IPS-15b (cell line): ENCODE measurements around the gene WDR13.
A peak's percentile ranks its signal among the peaks of the same experiment; 100 is the strongest.
"Not testable (repeated sequence)": the region's sequence is repeated elsewhere in the genome, so short reads cannot be mapped to it uniquely, and the experiment has no call there.

ENCODE experiments used
- H3K27me3 ChIP-seq: one replicate; pipeline ENCODE4 v1.6.1; 2013; ENCODE audit warnings: low read length; ENCODE audit not compliant: control insufficient read depth, insufficient read depth
- H3K36me3 ChIP-seq: one replicate; pipeline ENCODE4 v1.6.1; 2013; ENCODE audit warnings: low read length; ENCODE audit not compliant: control insufficient read depth, insufficient read depth
- H3K4me1 ChIP-seq: one replicate; pipeline ENCODE4 v1.6.1; 2013; ENCODE audit warnings: mild to moderate bottlenecking, low read length; ENCODE audit not compliant: control insufficient read depth, insufficient read depth
- H3K4me3 ChIP-seq: one replicate; pipeline ENCODE4 v1.5.1; 2013; ENCODE audit warnings: low read depth, low read length
- H3K9ac ChIP-seq: one replicate; pipeline ENCODE4 v1.6.1; 2013; ENCODE audit warnings: low read depth, mild to moderate bottlenecking, low read length
- H3K9me3 ChIP-seq: one replicate; pipeline ENCODE4 v1.6.1; 2013; ENCODE audit warnings: mild to moderate bottlenecking, low read length; ENCODE audit not compliant: control insufficient read depth, insufficient read depth

Gene WDR13

DNA sequence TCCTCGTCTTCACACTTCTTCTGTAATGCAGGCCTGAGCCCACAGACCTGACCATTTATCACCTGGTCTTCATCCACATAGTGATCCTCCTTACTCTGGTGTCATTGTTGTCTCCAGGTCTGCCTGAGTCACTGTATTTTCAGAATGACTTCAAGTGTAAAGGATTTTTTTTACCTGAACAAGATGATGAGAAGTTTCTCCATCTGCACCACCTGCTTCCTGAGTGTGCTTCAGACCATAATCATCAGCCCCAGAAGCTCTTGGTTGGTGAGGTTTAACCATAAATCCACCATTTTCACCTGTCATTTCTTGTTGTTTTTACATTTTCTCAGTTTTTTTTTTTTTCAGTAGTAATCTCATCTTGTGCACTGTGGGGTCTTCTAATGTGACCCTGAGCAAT, 39.0 kb downstream of the WDR13 start:
- Histone ChIP-seq H3K36me3 (no peaks in the 10 kb centered on the region), H3K27me3 (no peaks in the 10 kb centered on the region), H3K9ac (no peak overlapping the region), H3K9me3 (no peaks in the 10 kb centered on the region), H3K4me1 (no peaks in the 10 kb centered on the region), H3K4me3 (no peak overlapping the region)

GRCh38 chrX:48636776-48637175, 39.5 kb downstream of the WDR13 start:
- Histone ChIP-seq H3K4me1 (no peaks in the 10 kb centered on the region), H3K36me3 (no peaks in the 10 kb centered on the region), H3K9ac (no peak overlapping the region), H3K9me3 (no peaks in the 10 kb centered on the region), H3K4me3 (no peak overlapping the region), H3K27me3 (no peaks in the 10 kb centered on the region)

DNA sequence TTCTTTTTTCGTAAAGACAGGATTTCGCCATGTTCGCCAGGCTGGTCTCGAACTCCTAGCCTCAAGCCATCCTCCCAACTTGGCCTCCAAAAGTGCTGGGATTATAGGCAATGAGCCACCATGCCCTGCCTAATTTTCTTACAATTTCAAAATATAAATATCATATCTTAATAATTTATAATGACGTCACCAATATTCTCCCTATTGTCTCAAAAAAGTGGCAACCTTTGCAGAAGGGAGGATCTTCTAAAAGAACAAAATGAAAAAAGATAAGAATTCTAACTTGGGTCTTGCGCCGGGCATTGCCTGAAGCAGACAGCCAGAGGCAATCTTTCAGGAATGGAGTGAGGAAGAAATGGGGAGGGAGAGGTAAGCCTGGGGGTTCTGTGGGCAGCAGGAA, 48.4 kb downstream of the WDR13 start:
- Histone ChIP-seq H3K36me3 (no peaks in the 10 kb centered on the region), H3K9me3 (no peaks in the 10 kb centered on the region), H3K27me3 (no peaks in the 10 kb centered on the region), H3K4me1 (no peaks in the 10 kb centered on the region), H3K9ac (no peak overlapping the region), H3K4me3 (no peak overlapping the region)

DNA sequence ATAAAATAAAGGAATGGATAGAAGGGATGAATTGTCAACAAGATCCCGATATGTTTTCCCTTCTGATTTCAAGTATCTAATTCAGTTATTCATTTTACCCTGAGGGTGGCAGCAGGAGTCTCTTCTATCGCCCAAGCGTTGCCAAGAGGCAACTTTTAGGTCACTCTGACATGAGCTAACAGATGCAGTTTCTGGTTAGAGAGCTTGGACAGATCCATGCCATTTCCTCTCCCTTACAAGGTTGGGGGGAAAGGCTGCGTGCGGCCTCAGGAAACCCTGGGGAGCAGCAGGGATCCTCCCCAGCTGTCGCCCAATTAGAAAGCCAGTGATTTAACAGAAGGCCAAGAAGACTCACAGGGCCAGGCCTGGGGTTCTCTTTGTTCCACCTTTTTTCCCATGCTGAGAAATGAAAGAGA, 51.1 kb downstream of the WDR13 start:
- Histone ChIP-seq H3K4me3 (no peak overlapping the region), H3K36me3 (no peaks in the 10 kb centered on the region), H3K9ac (no peak overlapping the region), H3K9me3 (no peaks in the 10 kb centered on the region), H3K4me1 (no peaks in the 10 kb centered on the region), H3K27me3 (no peaks in the 10 kb centered on the region)

- no peaks in the 10 kb centered on the region for H3K36me3 ChIP-seq
- no peak overlapping the region for H3K9ac ChIP-seq
- H3K4me1 ChIP-seq, result no peaks in the 10 kb centered on the region
- no peaks in the 10 kb centered on the region for H3K27me3 ChIP-seq
- H3K4me3 ChIP-seq, result no peak overlapping the region
- H3K9me3 ChIP-seq, result no peaks in the 10 kb centered on the region
Observed at GRCh38 chrX:48649102-48649501, 51.8 kb downstream of the WDR13 start.

DNA sequence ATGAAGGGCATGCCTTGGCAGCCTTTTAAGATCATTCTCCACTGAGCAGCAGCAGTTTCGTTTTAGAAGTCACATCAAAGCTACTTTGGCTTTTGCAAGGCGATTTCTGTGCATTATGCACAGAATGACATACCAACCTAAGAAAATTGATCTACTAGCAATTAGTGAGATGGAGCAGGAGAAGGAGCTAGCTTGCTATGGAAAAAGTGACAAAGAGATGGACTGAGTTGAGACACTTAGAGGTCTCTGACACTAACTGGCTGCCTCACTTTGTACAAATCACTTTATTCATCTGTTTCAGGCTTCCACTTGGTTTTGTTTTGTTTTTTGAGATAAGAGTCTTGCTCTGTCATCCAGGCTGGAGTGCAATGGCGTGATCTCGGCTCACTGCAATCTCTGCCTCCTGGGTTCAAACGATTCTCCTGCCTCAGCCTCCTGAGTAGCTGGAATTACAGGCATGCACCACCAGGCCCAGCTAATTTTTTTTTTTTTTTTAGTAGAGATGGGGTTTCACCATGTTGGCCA, 54.8 kb downstream of the WDR13 start:
- H3K27me3 ChIP-seq, H3K4me3 ChIP-seq, H3K9ac ChIP-seq, H3K9me3 ChIP-seq, H3K4me1 ChIP-seq, H3K36me3 ChIP-seq: not testable (repeated sequence)

DNA sequence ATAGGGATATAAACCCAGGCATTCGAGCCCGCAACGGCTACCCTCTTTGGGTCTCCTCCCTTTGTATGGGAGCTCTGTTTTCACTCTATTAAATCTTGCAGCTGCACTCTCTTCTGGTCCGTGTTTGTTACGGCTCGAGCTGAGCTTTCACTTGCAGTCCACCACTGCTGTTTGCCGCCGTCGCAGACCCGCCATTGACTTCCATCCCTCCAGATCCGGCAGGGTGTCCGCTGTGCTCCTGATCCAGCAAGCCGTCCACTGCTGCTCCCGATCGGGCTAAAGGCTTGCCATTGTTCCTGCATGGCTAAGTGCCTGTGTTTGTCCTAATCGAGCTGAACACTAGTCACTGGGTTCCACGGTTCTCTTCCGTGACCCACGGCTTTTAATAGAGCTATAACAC, 57.5 kb downstream of the WDR13 start:
- H3K9ac ChIP-seq, H3K9me3 ChIP-seq, H3K27me3 ChIP-seq, H3K36me3 ChIP-seq, H3K4me1 ChIP-seq: not testable (repeated sequence)
- H3K4me3 ChIP-seq, result peak overlapping the region; percentile 18
